NCI-H774 (cell line): Measurements from ENCODE around the gene GIGYF2.
"Not testable (repeated sequence)": the region's sequence is repeated elsewhere in the genome, so short reads cannot be mapped to it uniquely, and the experiment has no call there.

ENCODE experiments used
- DNase-seq: peaks from one replicate; lab custom pipeline; 2025; lab: John Stamatoyannopoulos, UW

The GIGYF2 gene

GRCh38 chr2:232689152-232689910 is 7.8 kb upstream of the GIGYF2 start:
- peak; percentile 28 for DNase-seq

- not testable (repeated sequence) for DNase-seq
Measured at GRCh38 chr2:232691117-232691516, 6.0 kb upstream of the GIGYF2 start.

DNA sequence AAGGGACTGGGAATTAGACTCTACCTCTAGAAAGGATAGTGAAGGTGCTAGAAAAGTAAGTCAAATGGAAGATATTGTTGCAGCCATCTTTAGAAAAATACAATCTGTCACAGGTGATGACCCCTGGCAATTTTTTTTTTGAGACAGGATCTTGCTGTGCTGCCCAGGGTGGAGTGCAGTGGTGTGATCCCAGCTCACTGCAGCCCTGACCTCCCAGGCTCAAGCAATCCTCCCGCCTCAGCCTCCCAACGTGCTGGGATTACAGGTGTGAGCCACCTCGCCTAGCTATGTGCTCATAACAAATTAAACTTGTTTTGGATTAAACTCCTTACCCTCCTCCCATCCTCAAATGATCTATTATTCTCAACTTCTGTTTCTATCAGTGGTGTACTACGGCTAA is 3.8 kb upstream of the GIGYF2 start:
- no peak for DNase-seq

GRCh38 chr2:232696609-232697058 is 497 bp upstream of the GIGYF2 start:
- no peak for DNase-seq

- no peak for DNase-seq
Measured at GRCh38 chr2:232697807-232698110, 628 bp downstream of the GIGYF2 start.

DNA sequence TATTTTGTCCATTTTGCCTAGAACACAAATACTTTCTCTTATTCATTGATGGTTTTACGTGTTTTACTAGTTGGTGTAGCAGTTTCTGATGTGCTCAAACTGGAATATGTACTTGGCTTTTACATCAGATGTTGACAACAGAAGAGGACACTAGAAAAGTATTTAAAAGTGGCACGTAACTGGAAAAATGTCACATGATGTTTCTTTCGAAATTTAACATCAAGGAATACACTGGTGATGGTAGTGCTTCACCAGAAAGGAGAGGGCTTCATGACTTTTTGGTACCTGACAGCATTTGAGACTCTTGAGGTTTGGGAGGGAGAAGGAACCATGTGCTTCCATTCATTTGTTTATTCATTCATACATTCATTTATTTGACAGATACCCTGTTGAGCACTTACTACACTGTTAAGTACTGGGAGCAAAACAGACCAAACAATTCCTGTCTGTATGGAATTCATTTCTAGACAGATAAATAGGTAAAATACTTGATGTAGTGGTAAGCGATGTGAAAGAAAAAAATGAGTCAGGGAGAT is 1.5 kb downstream of the GIGYF2 start:
- no peak for DNase-seq

GRCh38 chr2:232699110-232699509 is 2.0 kb downstream of the GIGYF2 start:
- DNase-seq: no peak

DNA sequence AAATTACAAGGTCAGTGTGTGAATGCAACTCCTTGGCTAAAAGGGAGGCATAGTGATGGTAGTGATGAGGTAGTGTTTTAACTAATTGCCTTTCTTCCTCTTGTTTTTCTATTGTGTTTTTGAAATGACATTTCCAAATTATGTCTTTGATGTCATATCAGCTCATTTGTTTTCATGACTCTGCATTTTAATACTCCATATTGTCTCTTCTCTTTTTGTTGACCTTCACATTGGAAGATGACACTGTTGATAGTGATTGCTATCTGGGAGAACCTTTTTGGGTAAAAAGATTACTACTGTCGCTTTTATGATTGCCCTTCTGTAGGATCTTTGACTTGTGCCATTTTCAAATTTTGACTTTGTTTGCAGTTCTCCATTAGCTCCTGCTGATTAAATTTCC is 3.0 kb downstream of the GIGYF2 start:
- no peak for DNase-seq

DNA sequence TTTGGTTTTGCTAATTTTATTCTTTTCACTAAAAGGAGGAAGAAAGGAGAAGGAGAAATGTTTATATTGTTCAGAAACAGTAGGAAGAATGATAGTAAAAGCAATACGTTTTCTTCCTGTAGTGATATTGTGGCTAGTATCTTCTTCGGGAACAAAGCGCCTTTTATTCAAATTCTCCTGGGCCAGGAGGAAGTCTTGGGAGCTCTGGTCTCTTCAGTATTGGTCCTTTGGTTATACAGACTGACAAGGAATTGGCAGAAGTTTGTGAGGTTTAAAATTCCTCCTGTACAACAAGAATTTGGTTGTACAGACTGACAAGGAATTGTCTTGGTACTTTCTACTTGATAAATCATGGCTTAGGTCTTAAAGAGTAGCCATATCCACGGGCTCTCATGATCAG is 9.9 kb downstream of the GIGYF2 start:
- DNase-seq: no peak

- no peak for DNase-seq
Measured at GRCh38 chr2:232713505-232713904, 16.4 kb downstream of the GIGYF2 start.

GRCh38 chr2:232714969-232715368 is 17.8 kb downstream of the GIGYF2 start:
- no peak for DNase-seq

- not testable (repeated sequence) for DNase-seq
Measured at GRCh38 chr2:232720056-232720455, 22.9 kb downstream of the GIGYF2 start.

DNA sequence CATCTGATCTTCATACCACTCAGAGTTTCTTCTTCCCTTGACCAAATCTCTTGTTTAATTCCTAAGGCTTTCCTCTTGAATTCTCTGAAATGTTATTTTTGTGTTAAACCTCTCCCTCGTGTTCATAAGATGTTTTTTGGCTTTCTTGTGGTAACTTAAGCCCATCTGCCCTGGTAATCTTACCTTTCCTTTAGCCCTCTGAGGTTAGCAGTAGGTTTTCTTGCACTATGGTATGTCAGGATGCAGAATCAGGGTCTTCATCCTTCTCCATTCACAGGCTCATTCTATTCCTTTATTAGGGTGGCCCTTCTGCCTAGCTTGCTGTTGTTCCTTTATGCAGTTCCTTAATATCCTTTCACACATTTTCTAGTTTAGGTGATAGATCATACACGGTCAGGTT is 24.1 kb downstream of the GIGYF2 start:
- DNase-seq: no peak

GRCh38 chr2:232721882-232722281 is 24.8 kb downstream of the GIGYF2 start:
- no peak for DNase-seq

DNA sequence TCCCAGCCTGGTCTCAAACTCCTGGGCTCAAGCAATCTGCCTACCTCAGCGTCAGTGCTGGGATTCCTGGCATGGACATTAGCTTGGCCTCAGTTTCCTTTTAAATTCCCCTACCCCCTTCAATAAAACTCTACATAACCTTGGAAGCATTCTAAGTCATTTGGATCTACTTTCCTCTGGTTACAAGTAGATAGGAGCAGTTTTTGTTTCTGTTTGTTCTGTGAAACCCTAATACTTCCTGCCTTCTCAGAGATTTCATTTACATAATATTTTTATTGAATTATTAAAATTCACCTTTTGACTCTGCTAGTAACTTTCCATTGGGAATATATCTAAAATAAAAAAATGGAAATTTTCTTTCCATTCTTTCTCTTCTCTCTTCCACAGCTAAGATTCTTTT is 25.9 kb downstream of the GIGYF2 start:
- DNase-seq: no peak

- DNase-seq: no peak
Measured at GRCh38 chr2:232728785-232729184, 31.7 kb downstream of the GIGYF2 start.

GRCh38 chr2:232731470-232731869 is 34.3 kb downstream of the GIGYF2 start:
- DNase-seq: no peak

DNA sequence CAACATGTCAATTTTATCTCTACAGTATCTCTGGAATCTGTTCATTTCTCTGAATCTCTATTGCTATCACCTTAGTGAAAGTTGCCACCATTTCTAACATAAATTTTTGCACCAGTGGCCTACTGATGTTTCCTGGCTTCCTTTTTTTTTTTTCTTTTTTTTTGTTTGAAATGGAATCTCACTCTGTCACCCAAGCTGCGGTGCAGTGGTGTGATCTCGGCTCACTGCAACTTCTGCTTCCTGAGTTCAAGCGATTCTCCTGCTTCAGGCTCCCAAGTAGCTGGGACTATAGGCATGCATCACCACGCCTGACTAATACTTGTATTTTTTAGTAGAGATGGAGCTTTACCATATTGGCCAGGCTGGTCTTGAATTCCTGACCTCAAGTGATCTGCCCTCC is 44.2 kb downstream of the GIGYF2 start:
- DNase-seq: no peak

- DNase-seq: no peak
Measured at GRCh38 chr2:232741972-232742371, 44.8 kb downstream of the GIGYF2 start.

- DNase-seq: no peak
Measured at GRCh38 chr2:232744963-232745362, 47.8 kb downstream of the GIGYF2 start.

- no peak for DNase-seq
Measured at GRCh38 chr2:232748038-232748437, 50.9 kb downstream of the GIGYF2 start.

DNA sequence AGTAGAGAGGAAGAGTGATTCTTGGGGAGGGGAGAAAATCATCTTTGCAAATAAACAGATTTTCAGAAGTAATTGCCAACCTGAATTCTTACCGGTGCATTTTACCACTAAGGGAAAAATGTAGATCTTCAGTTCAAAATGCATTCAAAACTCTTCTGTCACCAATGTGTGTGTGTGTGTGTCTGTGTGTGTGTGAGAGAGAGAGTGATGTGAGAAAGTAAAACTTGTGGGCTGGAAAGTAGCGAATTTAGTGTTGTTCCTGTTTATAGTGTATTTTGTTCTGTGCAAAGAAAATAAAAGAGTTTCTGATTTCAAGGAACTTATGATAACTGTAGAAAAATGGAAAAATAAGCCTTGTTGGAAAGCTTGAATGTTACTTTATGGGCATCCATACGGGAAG is 52.2 kb downstream of the GIGYF2 start:
- DNase-seq: no peak

DNA sequence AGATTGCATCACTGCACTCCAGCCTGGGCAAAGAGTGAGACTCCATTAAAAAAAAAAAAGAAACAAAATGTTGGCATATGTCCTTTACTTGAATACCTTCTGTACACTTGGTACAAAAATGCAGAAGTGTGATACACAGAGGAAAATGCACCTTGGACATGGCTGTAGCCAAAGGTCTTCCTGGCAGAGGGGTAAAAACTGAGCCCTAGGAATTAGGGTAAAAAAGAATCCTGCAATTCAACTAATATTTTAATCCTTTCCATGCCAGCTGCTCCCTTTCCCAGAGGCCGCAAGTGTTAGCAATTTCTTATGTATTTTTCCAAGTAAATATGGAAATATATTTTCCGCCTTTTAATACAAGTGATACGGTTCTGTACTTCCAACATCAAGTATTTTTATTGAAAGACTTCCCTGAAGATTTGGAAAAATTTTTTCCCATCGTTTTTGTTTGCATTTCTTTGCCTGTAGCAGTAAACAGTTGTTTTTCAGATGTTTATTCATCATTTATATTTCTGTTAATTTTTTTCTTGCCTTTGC is 53.1 kb downstream of the GIGYF2 start:
- DNase-seq: no peak

DNA sequence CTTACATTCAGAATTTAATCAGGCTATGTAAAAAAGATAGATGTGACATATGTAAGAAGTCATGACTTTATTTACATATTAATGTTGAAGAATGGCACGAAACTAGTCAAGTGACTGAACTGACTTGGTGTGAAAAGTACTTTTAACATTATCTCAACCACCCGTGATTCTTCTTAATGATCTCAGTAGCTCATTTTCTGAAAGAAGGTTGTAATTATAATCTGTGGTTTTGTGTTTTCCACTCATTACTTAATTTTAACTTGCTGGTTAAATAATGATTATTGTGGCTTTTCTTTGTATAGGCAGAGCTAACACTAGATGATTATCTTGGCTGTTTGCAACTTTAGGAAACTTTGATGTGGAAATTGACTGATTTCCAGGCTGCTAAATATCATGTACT is 60.8 kb downstream of the GIGYF2 start:
- no peak for DNase-seq
